ENCODE measurements around the gene TRIM58.

Gene TRIM58

GRCh38 chr1:247895163-247895637 lies 38.2 kb downstream of the TRIM58 start, which contains the start of gene OR2W3:
TSS of gene OR2W3 (plus strand) at chr1:247895587. CDS start at chr1:247895587, 0 bp downstream.
- no peak for DNase-seq

GRCh38 chr1:247895976-247896375 lies 39.0 kb downstream of the TRIM58 start:
- no peak for DNase-seq

- DNase-seq = no peak
These were observed 47.1 kb downstream of the TRIM58 start for GRCh38 chr1:247904122-247904521.

- DNase-seq = no peak
These were observed 48.2 kb downstream of the TRIM58 start for GRCh38 chr1:247905181-247905580.

- no peak for DNase-seq
These were observed 49.0 kb downstream of the TRIM58 start for GRCh38 chr1:247905910-247906503.

GRCh38 chr1:247906504-247907047 lies 49.6 kb downstream of the TRIM58 start:
- DNase-seq = no peak

GRCh38 chr1:247908766-247909165 lies 51.8 kb downstream of the TRIM58 start:
- no peak for DNase-seq

GRCh38 chr1:247913786-247914185 lies 56.8 kb downstream of the TRIM58 start:
- no peak for DNase-seq

- no peak for DNase-seq
These were observed 58.1 kb downstream of the TRIM58 start for GRCh38 chr1:247914941-247915662.

GRCh38 chr1:247919952-247920351 lies 63.0 kb downstream of the TRIM58 start, which contains the start of gene OR2T8:
TSS of gene OR2T8 (plus strand) at chr1:247920252. CDS start at chr1:247921018, 766 bp downstream.
- DNase-seq = no peak

GRCh38 chr1:247923941-247924340 lies 67.0 kb downstream of the TRIM58 start:
- no peak for DNase-seq

- no peak for DNase-seq
These were observed 67.9 kb downstream of the TRIM58 start, which contains the start of gene OR2AJ1 for GRCh38 chr1:247924868-247925267. TSS of gene OR2AJ1 (plus strand) at chr1:247924889. CDS start at chr1:247933769, 8,880 bp downstream.

Measured in DMS153 (cell line).